K562 (cell line): ENCODE data around the gene MT1A. TPM values are rescaled to one million over a fixed set of nuclear protein-coding genes. Genes with fewer than 3 reads are reported as not detected.

Experiments used
- ELF2 ChIP-seq: fragments of 250-450 bp; sonication (Bioruptor Pico); IDR thresholded peaks from 2 replicates; pipeline ENCODE4 v1.5.0; 2021; ENCODE audit warnings: mild to moderate bottlenecking
- ESRRB ChIP-seq: fragments of 250-450 bp; sonication (Bioruptor Pico); IDR thresholded peaks from 2 replicates; pipeline ENCODE4 v1.5.0; 2020; ENCODE audit warnings: mild to moderate bottlenecking, moderate library complexity, borderline replicate concordance
- FOXM1 ChIP-seq, 2 experiments: fragments of 450-650 bp in 1 of 2; sonication (generic) in 1 of 2; formaldehyde crosslinking in 1 of 2; IDR thresholded peaks; 2 replicates each; pipeline versions ENCODE4 v1.6.1 to v1.9.0; 2017 to 2022; ENCODE audit warnings: low read depth in 2 of 2, mild to moderate bottlenecking in 2 of 2, missing genetic modification reagents in 1 of 2, moderate library complexity in 1 of 2
- HOXB6 ChIP-seq: fragments of 250-450 bp; sonication (Bioruptor Pico); IDR thresholded peaks from 2 replicates; pipeline ENCODE4 v1.5.1; 2022; ENCODE audit warnings: mild to moderate bottlenecking, borderline replicate concordance
- KAT8 ChIP-seq: fragments of 450-650 bp; IDR thresholded peaks from 2 replicates; pipeline ENCODE4 v1.6.1; 2016; ENCODE audit warnings: low read depth, mild to moderate bottlenecking
- MTF1 ChIP-seq: fragments of 250-450 bp; sonication (Bioruptor Pico); IDR thresholded peaks from 2 replicates; pipeline ENCODE4 v1.9.0; 2021; ENCODE audit warnings: moderate library complexity, mild to moderate bottlenecking, inconsistent platforms, borderline replicate concordance
- RBM25 ChIP-seq: fragments of 200-400 bp; formaldehyde crosslinking; IDR thresholded peaks from 2 replicates; pipeline ENCODE4 v1.6.1; 2018; ENCODE audit warnings: low read length, low read depth, moderate library complexity; ENCODE audit not compliant: severe bottlenecking
- RFX7 ChIP-seq: fragments of 250-450 bp; sonication (Bioruptor Pico); IDR thresholded peaks from 2 replicates; pipeline ENCODE4 v1.5.1; 2021; ENCODE audit warnings: mild to moderate bottlenecking
- SAP30 ChIP-seq: fragments of 200-600 bp; sonication (generic); IDR thresholded peaks from 2 replicates; pipeline ENCODE4 v1.6.1; 2012; ENCODE audit warnings: borderline replicate concordance, low read depth, mild to moderate bottlenecking, moderate library complexity, low read length, control low read depth, inconsistent platforms; ENCODE audit not compliant: insufficient read depth, poor library complexity, severe bottlenecking
- SOX6 ChIP-seq: fragments of 450-650 bp; IDR thresholded peaks from 2 replicates; pipeline ENCODE4 v1.6.1; 2014; ENCODE audit warnings: mild to moderate bottlenecking
- ZBTB8A ChIP-seq: fragments of 450-650 bp; IDR thresholded peaks from 2 replicates; pipeline ENCODE4 v1.6.1; 2018; ENCODE audit warnings: mild to moderate bottlenecking, moderate library complexity; ENCODE audit not compliant: partially characterized antibody
- ZC3H8 ChIP-seq: fragments of 450-650 bp; IDR thresholded peaks from 2 replicates; pipeline ENCODE4 v1.6.1; 2017
- ZNF134 ChIP-seq: fragments of 250-450 bp; sonication (Bioruptor Pico); conservative IDR thresholded peaks from 2 replicates; pipeline ENCODE4 v1.4.0; 2020
- ZNF316 ChIP-seq: fragments of 450-650 bp; IDR thresholded peaks from 2 replicates; pipeline ENCODE4 v1.6.1; 2016
- ZNF384 ChIP-seq: IDR thresholded peaks from 2 replicates; pipeline ENCODE4 v1.6.1; 2012; ENCODE audit warnings: low read depth, low read length, improper control_type of control experiment
- polyA plus RNA-seq, 8 experiments: library from polyadenylated mRNA; depleted of rRNA in 4 of 8; stranded (reverse) in 5 of 8; unstranded in 3 of 8; fragments of >200 nt; fragmentation: Nextera tagmentation in 2 of 8; fragmentation: Illumina TruSeq in 1 of 8; extraction: Ambion mirVana in 2 of 8; extraction: Trizol in 1 of 8; gene quantifications; 2 replicates each; pipeline versions ENCODE4 v1.2.1 to v1.2.3, GENCODE V29; 2011 to 2014; ENCODE audit warnings: inconsistent platforms in 1 of 8, missing spikeins in 1 of 8
- total RNA-seq, 7 experiments: library from RNA; depleted of rRNA in 6 of 7; stranded (reverse); fragments of >200 nt in 6 of 7; fragmentation: Illumina TruSeq in 2 of 7; extraction: Trizol in 2 of 7; gene quantifications; 2 replicates each; pipeline versions ENCODE4 v1.2.1 to v1.2.3, GENCODE V29; 2011 to 2021; ENCODE audit warnings: low replicate concordance in 1 of 7
- TF ChIP-seq, protein P1 (sequence below): fragments of 450-650 bp; IDR thresholded peaks from 2 replicates; pipeline ENCODE4 v1.6.1; 2017; ENCODE audit warnings: mild to moderate bottlenecking, moderate library complexity
- TF ChIP-seq, protein P2 (sequence below): fragments of 250-450 bp; sonication (Bioruptor Pico); IDR thresholded peaks from 2 replicates; pipeline ENCODE4 v1.4.0; 2020; ENCODE audit warnings: borderline replicate concordance
- TF ChIP-seq, protein P3 (sequence below): fragments of 250-450 bp; sonication (Bioruptor Pico); IDR thresholded peaks from 2 replicates; pipeline ENCODE4 v1.5.0; 2020; ENCODE audit warnings: mild to moderate bottlenecking
- TF ChIP-seq, protein P4 (sequence below): sonication (generic); formaldehyde crosslinking; IDR thresholded peaks from 2 replicates; pipeline ENCODE4 v1.8.0; 2022; ENCODE audit warnings: mild to moderate bottlenecking, missing genetic modification reagents

Gene MT1A
- total and polyA plus RNA-seq, 9 of the 15 experiments (the other 6 are each of a cell fraction or from before 2014, with no cell fraction given): 0.23 TPM; not detected in 8

DNA sequence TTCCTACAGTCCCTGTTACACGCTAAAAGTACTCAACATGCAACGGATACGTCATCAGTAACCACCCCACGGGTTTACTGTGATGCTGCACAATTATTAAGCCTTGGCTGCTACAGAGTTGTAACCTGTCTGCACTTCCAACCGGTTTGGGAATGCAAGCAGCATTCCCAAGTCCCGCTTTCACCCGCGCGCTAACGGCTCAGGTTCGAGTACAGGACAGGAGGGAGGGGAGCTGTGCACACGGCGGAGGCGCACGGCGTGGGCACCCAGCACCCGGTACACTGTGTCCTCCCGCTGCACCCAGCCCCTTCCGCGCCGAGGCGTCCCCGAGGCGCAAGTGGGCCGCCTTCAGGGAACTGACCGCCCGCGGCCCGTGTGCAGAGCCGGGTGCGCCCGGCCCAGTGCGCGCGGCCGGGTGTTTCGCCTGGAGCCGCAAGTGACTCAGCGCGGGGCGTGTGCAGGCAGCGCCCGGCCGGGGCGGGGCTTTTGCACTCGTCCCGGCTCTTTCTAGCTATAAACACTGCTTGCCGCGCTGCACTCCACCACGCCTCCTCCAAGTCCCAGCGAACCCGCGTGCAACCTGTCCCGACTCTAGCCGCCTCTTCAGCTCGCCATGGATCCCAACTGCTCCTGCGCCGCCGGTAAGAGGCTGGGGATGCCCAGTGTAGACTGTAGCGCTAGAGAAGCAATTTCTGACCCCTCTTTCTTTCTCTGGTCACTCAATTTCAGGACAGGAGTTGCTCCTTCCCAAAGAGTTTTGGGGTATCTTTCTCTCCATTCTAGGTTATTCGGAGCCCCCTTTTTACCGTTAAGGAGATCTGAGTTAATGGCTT lies 30.2 kb upstream of the MT1A start, which contains the start of gene MT2A (continued):
- TF ChIP-seq, protein P1, sequence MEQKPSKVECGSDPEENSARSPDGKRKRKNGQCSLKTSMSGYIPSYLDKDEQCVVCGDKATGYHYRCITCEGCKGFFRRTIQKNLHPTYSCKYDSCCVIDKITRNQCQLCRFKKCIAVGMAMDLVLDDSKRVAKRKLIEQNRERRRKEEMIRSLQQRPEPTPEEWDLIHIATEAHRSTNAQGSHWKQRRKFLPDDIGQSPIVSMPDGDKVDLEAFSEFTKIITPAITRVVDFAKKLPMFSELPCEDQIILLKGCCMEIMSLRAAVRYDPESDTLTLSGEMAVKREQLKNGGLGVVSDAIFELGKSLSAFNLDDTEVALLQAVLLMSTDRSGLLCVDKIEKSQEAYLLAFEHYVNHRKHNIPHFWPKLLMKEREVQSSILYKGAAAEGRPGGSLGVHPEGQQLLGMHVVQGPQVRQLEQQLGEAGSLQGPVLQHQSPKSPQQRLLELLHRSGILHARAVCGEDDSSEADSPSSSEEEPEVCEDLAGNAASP: no peak
- TF ChIP-seq RFX7 (CRISPR knock-in tag) (no peak), ZC3H8 (no peak), ELF2 (CRISPR knock-in tag) (0 out of 2 replicates have a peak, but pooled peaks have one; percentile 47), RBM25 (peak; percentile 93), ESRRB (CRISPR knock-in tag) (no peak), FOXM1 (IDR thresholded peaks at IDR 0.05; ENCODE audit: low read depth) (no peak), FOXM1 (CRISPR knock-in tag; IDR thresholded peaks at IDR 0.05; ENCODE audit: low read depth) (no peak), HOXB6 (no peak), SOX6 (no peak), MTF1 (CRISPR knock-in tag) (peak; percentile 99), ZNF384 (no peak), SAP30 (no peak), KAT8 (no peak), ZNF316 (peak; percentile 55), ZBTB8A (no peak), ZNF134 (0 out of 2 replicates have a peak, but pooled peaks have one; percentile 43)
- TF ChIP-seq, protein P2, sequence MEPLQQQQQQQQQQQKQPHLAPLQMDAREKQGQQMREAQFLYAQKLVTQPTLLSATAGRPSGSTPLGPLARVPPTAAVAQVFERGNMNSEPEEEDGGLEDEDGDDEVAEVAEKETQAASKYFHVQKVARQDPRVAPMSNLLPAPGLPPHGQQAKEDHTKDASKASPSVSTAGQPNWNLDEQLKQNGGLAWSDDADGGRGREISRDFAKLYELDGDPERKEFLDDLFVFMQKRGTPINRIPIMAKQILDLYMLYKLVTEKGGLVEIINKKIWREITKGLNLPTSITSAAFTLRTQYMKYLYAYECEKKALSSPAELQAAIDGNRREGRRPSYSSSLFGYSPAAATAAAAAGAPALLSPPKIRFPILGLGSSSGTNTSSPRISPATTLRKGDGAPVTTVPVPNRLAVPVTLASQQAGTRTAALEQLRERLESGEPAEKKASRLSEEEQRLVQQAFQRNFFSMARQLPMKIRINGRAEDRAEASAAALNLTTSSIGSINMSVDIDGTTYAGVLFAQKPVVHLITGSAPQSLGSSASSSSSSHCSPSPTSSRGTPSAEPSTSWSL (CRISPR knock-in tag): no peak
- TF ChIP-seq, protein P3, sequence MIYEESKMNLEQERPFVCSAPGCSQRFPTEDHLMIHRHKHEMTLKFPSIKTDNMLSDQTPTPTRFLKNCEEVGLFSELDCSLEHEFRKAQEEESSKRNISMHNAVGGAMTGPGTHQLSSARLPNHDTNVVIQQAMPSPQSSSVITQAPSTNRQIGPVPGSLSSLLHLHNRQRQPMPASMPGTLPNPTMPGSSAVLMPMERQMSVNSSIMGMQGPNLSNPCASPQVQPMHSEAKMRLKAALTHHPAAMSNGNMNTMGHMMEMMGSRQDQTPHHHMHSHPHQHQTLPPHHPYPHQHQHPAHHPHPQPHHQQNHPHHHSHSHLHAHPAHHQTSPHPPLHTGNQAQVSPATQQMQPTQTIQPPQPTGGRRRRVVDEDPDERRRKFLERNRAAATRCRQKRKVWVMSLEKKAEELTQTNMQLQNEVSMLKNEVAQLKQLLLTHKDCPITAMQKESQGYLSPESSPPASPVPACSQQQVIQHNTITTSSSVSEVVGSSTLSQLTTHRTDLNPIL (CRISPR knock-in tag): no peak
- TF ChIP-seq, protein P4, sequence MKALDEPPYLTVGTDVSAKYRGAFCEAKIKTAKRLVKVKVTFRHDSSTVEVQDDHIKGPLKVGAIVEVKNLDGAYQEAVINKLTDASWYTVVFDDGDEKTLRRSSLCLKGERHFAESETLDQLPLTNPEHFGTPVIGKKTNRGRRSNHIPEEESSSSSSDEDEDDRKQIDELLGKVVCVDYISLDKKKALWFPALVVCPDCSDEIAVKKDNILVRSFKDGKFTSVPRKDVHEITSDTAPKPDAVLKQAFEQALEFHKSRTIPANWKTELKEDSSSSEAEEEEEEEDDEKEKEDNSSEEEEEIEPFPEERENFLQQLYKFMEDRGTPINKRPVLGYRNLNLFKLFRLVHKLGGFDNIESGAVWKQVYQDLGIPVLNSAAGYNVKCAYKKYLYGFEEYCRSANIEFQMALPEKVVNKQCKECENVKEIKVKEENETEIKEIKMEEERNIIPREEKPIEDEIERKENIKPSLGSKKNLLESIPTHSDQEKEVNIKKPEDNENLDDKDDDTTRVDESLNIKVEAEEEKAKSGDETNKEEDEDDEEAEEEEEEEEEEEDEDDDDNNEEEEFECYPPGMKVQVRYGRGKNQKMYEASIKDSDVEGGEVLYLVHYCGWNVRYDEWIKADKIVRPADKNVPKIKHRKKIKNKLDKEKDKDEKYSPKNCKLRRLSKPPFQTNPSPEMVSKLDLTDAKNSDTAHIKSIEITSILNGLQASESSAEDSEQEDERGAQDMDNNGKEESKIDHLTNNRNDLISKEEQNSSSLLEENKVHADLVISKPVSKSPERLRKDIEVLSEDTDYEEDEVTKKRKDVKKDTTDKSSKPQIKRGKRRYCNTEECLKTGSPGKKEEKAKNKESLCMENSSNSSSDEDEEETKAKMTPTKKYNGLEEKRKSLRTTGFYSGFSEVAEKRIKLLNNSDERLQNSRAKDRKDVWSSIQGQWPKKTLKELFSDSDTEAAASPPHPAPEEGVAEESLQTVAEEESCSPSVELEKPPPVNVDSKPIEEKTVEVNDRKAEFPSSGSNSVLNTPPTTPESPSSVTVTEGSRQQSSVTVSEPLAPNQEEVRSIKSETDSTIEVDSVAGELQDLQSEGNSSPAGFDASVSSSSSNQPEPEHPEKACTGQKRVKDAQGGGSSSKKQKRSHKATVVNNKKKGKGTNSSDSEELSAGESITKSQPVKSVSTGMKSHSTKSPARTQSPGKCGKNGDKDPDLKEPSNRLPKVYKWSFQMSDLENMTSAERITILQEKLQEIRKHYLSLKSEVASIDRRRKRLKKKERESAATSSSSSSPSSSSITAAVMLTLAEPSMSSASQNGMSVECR (CRISPR knock-in tag): no peak
